Activated naive CD4-positive, alpha-beta T cell (primary cell): ENCODE results near the gene MAMSTR.
A peak's percentile ranks its signal among the peaks of the same experiment; 100 is the strongest.
"Not testable (repeated sequence)": the region's sequence is repeated elsewhere in the genome, so short reads cannot be mapped to it uniquely, and the experiment has no call there.

Experiments
- DNase-seq, 4 experiments: peaks; one replicate each; lab custom pipeline; 2025; lab: John Stamatoyannopoulos, UW

MAMSTR gene, protein sequence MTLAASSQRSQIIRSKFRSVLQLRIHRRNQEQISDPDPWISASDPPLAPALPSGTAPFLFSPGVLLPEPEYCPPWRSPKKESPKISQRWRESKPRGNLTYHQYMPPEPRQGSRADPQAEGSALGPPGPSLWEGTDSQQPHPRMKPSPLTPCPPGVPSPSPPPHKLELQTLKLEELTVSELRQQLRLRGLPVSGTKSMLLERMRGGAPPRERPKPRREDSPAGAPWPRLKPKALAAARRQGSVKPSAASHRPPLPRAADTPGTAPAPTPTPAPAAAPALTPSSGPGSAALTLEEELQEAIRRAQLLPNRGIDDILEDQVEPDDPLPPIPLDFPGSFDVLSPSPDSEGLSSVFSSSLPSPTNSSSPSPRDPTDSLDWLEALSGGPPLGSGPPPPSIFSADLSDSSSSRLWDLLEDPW

GRCh38 chr19:48719263-48720171 lies at the start of gene MAMSTR:
TSS of gene MAMSTR (minus strand) at chr19:48719725. CDS start at chr19:48719031, 694 bp downstream.
- DNase-seq = no peak

GRCh38 chr19:48768994-48769713 lies 49.6 kb upstream of the MAMSTR start:
- DNase-seq = no peak

DNA sequence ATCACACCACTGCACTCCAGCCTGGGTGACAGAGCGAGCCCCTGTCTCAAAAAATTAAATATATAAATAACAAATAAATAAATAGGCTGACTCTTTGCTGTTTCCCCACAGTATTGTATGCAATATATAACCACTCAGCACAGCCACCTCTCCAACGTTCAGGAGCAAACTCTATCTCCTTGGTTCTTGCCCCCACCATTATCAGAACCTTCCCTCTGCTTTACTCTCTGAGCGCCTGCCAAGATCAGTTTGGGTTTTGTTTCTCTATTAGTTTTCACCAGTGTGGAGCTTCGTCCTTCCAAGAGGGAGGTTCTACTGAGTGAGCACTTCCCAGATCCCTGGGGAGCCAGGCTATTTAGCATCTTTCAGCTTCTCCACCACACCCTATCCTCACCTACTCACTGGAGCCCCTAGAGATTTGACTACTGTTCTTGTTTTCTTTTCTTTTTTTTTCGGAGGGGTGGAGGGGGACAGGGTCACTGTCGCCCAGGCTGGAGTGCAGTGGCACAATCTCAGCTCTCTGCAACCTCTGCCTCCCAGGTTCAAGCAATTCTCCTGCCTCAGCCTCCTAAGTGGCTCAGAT lies 48.7 kb upstream of the MAMSTR start:
- DNase-seq = not testable (repeated sequence)

DNA sequence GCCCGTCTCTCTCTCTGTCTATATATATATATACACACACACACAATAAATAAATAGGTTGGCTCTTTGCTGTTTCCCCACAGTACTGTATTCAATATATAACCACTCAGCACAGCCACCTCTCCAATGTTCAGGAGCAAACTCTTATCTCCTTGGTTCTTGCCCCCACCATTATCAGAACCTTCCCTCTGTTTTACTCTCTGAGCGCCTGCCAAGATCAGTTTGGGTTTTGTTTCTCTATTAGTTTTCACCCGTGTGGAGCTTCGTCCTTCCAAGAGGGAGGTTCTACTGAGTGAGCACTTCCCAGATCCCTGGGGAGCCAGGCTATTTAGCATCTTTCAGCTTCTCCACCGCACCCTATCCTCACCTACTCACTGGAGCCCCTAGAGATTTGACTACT lies 46.3 kb upstream of the MAMSTR start:
- not testable (repeated sequence) for DNase-seq

- DNase-seq = no peak
Measured at GRCh38 chr19:48760504-48761205, 41.1 kb upstream of the MAMSTR start.

GRCh38 chr19:48757741-48758144 lies 38.2 kb upstream of the MAMSTR start:
- no peak for DNase-seq

- DNase-seq = no peak
Measured at GRCh38 chr19:48757089-48757675, 37.7 kb upstream of the MAMSTR start.

- no peak for DNase-seq
Measured at GRCh38 chr19:48756686-48757085, 37.2 kb upstream of the MAMSTR start.

DNA sequence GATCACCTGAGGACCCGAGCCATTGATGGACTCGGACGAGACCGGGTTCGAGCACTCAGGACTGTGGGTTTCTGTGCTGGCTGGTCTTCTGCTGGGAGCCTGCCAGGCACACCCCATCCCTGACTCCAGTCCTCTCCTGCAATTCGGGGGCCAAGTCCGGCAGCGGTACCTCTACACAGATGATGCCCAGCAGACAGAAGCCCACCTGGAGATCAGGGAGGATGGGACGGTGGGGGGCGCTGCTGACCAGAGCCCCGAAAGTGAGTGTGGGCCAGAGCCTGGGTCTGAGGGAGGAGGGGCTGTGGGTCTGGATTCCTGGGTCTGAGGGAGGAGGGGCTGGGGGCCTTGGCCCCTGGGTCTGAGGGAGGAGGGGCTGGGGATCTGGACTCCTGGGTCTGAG lies 36.7 kb upstream of the MAMSTR start:
- DNase-seq = no peak

GRCh38 chr19:48755787-48756186 lies 36.3 kb upstream of the MAMSTR start:
- no peak for DNase-seq

DNA sequence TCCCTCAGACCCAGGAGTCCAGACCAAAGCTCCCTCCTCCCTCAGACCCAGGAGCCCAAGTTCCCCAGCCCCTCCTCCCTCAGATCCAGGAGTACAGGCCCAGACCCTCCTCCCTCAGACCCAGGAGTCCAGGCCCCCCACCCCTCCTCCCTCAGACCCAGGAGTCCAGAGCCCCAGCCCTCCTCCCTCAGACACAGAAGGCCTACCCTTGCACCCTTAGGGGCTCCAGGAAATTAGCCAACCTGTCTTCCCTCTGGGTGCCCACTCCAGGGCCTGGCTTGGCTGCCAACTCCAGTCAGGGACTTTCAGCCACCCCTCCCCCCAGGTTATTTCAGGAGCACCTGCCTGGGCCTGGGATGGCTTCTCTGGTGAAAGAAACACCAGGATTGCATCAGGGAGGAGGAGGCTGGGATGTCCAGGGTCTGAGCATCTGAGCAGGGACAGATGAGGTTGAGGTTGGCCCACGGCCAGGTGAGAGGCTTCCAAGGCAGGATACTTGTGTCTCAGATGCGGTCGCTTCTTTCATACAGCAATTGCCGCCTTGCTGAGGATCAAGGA lies 35.6 kb upstream of the MAMSTR start, which contains the start of gene FGF21:
Gene FGF21 (plus strand): TSS at position 441 of the 558 bp plus-strand sequence. CDS start 713 bp downstream, outside the sequence.
- DNase-seq = no peak

- peak in 1 of 4 experiments; percentile 24 for DNase-seq
Measured at GRCh38 chr19:48752496-48753365, 33.2 kb upstream of the MAMSTR start, which contains the start of gene FUT1. TSS of gene FUT1 (minus strand) at chr19:48752641. CDS start at chr19:48751281, 1,360 bp downstream.

GRCh38 chr19:48751845-48752495 lies 32.4 kb upstream of the MAMSTR start:
- DNase-seq = no peak

- DNase-seq = no peak
Measured at GRCh38 chr19:48750771-48751504, 31.4 kb upstream of the MAMSTR start.

GRCh38 chr19:48750351-48750750 lies 30.8 kb upstream of the MAMSTR start:
- no peak for DNase-seq

GRCh38 chr19:48749571-48750198 lies 30.2 kb upstream of the MAMSTR start:
- DNase-seq = no peak
